ENCODE data around the gene C17orf67. TPM values are rescaled to one million over a fixed set of nuclear protein-coding genes. Genes with fewer than 3 reads are reported as not detected.

Gene C17orf67
- total RNA-seq, 1 donor from 2014 or later: 1.7 TPM

DNA sequence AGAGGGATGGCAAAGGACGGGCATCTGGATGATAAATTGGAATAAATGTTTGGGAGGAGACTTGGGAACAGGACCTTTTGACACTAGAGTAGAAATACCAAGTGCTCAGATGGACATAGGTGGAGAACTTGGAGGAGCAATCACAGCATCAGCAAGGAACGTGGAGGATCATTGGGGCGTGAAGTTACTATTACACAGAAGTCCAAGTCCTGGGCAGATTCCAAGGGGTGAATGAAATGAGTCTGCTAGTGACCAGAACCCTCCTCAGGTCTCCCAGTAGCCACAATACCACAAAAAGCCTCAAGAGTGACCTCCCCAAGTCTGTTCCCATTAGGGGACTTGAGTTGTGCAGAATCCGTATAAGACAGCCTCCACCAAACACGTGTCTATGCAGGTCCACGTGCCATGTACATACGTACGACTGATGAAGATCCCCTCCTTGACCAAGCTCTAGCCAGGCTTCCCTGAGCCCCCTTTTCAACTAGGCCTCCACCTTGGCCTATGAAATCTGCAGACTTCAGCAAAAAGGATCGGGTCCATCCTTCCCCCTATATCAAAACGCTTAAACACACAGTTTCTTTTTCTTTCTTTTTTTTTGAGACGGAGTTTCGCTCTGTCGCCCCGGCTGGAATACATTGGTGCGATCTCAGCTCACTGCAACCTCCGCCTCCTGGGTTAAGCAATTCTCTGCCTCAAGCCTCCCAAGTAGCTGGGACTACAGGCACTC, 2.2 kb downstream of the C17orf67 start:
- Mint-ChIP-seq H3K4me3 (ENCODE audit: unreplicated experiment) (no peak overlapping the region), H3K36me3 (ENCODE audit: low read depth, unreplicated experiment) (no peaks in the 10 kb centered on the region), H3K9me3 (ENCODE audit: unreplicated experiment) (no peaks in the 10 kb centered on the region), H3K27me3 (ENCODE audit: unreplicated experiment) (peaks cover 8% of the 10 kb centered on the region), H3K27ac (ENCODE audit: unreplicated experiment) (no peak overlapping the region), H3K4me1 (ENCODE audit: unreplicated experiment) (peaks cover 12% of the 10 kb centered on the region)
- TF ChIP-seq, protein P1, sequence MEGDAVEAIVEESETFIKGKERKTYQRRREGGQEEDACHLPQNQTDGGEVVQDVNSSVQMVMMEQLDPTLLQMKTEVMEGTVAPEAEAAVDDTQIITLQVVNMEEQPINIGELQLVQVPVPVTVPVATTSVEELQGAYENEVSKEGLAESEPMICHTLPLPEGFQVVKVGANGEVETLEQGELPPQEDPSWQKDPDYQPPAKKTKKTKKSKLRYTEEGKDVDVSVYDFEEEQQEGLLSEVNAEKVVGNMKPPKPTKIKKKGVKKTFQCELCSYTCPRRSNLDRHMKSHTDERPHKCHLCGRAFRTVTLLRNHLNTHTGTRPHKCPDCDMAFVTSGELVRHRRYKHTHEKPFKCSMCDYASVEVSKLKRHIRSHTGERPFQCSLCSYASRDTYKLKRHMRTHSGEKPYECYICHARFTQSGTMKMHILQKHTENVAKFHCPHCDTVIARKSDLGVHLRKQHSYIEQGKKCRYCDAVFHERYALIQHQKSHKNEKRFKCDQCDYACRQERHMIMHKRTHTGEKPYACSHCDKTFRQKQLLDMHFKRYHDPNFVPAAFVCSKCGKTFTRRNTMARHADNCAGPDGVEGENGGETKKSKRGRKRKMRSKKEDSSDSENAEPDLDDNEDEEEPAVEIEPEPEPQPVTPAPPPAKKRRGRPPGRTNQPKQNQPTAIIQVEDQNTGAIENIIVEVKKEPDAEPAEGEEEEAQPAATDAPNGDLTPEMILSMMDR (IDR thresholded peaks at IDR 0.05; ENCODE audit: unreplicated experiment): no peak
- DNase-seq (ENCODE audit: low spot score): no peak

- DNase-seq (ENCODE audit: low spot score): no peak
- Mint-ChIP-seq H3K4me3 (ENCODE audit: unreplicated experiment) (peak overlapping the region; percentile 45), H3K36me3 (ENCODE audit: low read depth, unreplicated experiment) (no peaks in the 10 kb centered on the region), H3K9me3 (ENCODE audit: unreplicated experiment) (no peaks in the 10 kb centered on the region), H3K4me1 (ENCODE audit: unreplicated experiment) (peaks cover 12% of the 10 kb centered on the region), H3K27me3 (ENCODE audit: unreplicated experiment) (peaks cover 8% of the 10 kb centered on the region), H3K27ac (ENCODE audit: unreplicated experiment) (no peak overlapping the region)
- TF ChIP-seq, protein P1 (IDR thresholded peaks at IDR 0.05; ENCODE audit: unreplicated experiment): no peak
Observed at GRCh38 chr17:56830726-56831368, 2.9 kb downstream of the C17orf67 start.

GRCh38 chr17:56826611-56827414, 6.9 kb downstream of the C17orf67 start:
- peaks cover 6% of the 10 kb centered on the region for H3K4me1 Mint-ChIP-seq (ENCODE audit: unreplicated experiment)
- peaks cover 4% of the 10 kb centered on the region for H3K27me3 Mint-ChIP-seq (ENCODE audit: unreplicated experiment)
- no peaks in the 10 kb centered on the region for H3K9me3 Mint-ChIP-seq (ENCODE audit: unreplicated experiment)
- no peak for DNase-seq (ENCODE audit: low spot score)
- TF ChIP-seq, protein P1 (IDR thresholded peaks at IDR 0.05; ENCODE audit: unreplicated experiment): no peak
- H3K36me3 Mint-ChIP-seq (ENCODE audit: low read depth, unreplicated experiment): no peaks in the 10 kb centered on the region
- no peak overlapping the region for H3K27ac Mint-ChIP-seq (ENCODE audit: unreplicated experiment)
- no peak overlapping the region for H3K4me3 Mint-ChIP-seq (ENCODE audit: unreplicated experiment)

GRCh38 chr17:56824503-56824902, 9.2 kb downstream of the C17orf67 start:
- TF ChIP-seq, protein P1 (IDR thresholded peaks at IDR 0.05; ENCODE audit: unreplicated experiment): no peak
- no peak overlapping the region for H3K4me3 Mint-ChIP-seq (ENCODE audit: unreplicated experiment)
- no peak for DNase-seq (ENCODE audit: low spot score)
- H3K27me3 Mint-ChIP-seq (ENCODE audit: unreplicated experiment): no peaks in the 10 kb centered on the region
- H3K4me1 Mint-ChIP-seq (ENCODE audit: unreplicated experiment): peaks cover 6% of the 10 kb centered on the region
- no peaks in the 10 kb centered on the region for H3K9me3 Mint-ChIP-seq (ENCODE audit: unreplicated experiment)
- H3K27ac Mint-ChIP-seq (ENCODE audit: unreplicated experiment): no peak overlapping the region
- H3K36me3 Mint-ChIP-seq (ENCODE audit: low read depth, unreplicated experiment): no peaks in the 10 kb centered on the region

All from endothelial cell (in vitro differentiated cells).